ENCODE measurements around the gene GLCE. TPM values are rescaled to one million over a fixed set of nuclear protein-coding genes. Genes with fewer than 3 reads are reported as not detected.

The GLCE gene
- total RNA-seq, 1 experiment from 2014 or later, result 12.2 TPM

DNA sequence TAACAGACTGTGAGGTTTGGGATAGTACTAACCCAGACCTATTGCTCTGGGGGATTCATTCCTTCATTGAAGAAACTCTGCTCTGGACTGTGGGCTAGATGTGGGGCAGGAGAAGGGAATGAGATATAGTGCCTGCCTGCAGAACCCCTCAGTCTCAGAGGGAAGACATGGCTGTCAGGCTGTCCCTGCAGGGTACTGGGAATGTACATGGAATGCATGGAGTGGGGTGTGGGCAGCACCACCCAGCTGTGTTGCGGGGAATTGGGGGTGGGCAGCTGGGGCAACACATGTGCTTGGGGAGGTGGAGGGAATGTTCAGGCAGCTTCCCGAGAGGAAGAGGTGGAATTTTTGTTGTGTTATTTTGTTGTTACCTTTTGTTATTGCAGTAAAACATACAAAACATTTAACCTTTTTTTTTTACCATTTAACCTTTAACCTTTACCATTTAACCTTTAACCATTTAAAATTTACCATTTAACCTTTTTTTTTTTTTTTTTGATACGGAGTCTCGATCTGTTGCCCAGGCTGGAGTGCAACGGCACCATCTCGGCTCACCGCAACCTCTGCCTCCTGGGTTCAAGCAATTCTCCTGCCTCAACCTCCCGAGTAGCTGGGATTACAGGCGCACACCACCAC is 145.6 kb downstream of the GLCE start:
- H3K36me3 ChIP-seq, result peaks cover 21% of the 10 kb centered on the region
- H3K4me3 ChIP-seq, result peak overlapping the region; percentile 15; the same call in 1 of the 2 replicates
- no peaks in the 10 kb centered on the region for H3K9me3 ChIP-seq
- H3K27me3 ChIP-seq, result no peaks in the 10 kb centered on the region
- peak; percentile 32 for DNase-seq

DNA sequence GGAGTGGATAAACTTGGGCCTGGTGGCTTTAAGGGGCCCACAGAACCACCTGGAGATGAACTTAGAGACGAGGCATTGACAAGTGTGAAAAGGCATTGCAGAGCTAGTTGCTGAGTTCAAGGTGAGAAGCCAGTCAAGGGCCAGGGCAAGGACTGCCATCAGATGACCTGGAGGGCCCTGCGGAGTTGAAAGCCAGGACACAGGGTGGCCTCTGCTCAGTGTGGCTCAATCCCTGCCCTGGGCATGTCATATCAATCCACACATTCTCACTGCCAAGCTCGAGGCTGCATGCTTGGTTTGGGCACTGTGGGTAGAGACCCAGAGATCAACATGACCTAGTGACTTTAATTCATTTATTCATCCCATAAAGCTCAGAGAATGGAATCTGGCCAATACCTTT is 147.5 kb downstream of the GLCE start:
- Histone ChIP-seq H3K36me3 (peaks cover 19% of the 10 kb centered on the region), H3K4me3 (no peak overlapping the region), H3K9me3 (no peaks in the 10 kb centered on the region), H3K27me3 (no peaks in the 10 kb centered on the region)
- DNase-seq, result no peak

DNA sequence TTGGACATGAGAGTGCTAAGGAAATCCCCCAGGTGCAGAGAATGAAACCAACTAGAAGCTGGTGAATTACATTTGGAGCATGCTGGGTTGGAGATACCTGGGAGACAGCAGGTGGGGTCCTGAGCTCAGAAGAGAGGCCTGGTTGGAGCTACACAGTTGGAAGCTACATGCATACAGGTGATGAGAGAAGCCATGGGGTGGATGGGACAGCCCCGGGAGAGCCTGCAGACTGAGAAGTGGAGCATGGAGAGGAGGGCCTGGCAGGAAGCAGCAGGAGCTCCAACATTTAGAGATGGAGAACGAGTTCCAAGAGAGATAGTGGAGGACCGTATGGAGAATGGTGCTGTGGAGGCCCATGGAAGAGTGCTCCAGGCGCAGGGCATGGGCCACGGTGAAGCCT is 148.5 kb downstream of the GLCE start:
- Histone ChIP-seq H3K36me3 (peaks cover 19% of the 10 kb centered on the region), H3K4me3 (no peak overlapping the region), H3K27me3 (no peaks in the 10 kb centered on the region), H3K9me3 (no peaks in the 10 kb centered on the region)
- DNase-seq, result no peak

DNA sequence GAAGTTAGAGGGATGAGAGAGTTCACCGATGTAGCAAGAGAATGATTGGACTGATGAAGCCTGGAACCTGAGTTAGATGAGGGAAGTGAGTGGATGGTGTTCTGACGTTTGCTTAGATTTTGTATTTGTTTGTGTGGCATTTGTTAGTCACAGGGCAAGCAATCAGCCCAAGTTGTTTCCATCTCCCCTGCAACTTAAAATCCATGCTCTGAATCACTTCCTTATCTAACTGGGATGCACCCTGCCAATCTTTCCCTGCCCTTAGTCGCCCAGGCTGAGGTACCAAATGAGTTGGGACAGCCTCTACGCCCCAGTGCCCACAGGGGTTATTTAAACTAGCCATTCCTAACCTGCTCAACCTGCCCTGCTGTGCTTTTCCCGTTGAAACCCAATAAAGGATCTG is 150.9 kb downstream of the GLCE start:
- DNase-seq, result peak; percentile 42
- no peaks in the 10 kb centered on the region for H3K9me3 ChIP-seq

DNA sequence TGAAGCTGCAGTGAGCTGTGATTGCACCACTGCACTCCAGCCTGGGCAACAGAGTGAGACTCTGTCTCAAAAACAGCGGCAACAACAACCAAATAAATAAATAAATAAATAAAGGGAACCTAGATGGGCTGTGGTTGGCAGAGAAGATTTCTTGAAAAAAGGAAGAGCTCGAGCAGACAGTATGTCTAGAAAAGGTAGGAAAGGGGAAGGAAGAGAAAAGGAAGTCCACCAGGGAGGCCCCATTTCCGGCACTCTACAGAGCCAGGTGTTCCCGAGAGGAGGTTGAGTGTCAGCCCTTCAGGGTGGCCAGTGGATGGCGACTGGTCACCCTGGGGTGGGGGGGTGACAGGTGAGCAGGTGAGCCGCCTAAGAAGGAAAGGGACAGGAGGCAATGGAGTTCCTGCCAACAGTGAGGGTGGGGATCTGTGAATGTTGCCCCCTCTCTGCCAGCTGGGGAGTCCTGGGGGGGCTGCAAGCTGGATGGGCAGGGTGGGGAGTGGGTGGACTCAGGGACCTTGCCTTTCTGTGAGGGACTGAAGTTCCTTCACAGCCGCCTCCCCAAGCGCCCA is 153.1 kb downstream of the GLCE start:
- DNase-seq, result no peak
- Histone ChIP-seq H3K9me3 (no peaks in the 10 kb centered on the region), H3K4me3 (no peak overlapping the region), H3K27me3 (no peaks in the 10 kb centered on the region), H3K36me3 (no peaks in the 10 kb centered on the region)

More for the DNA sequence above, 150.9 kb downstream of the GLCE start:
- peaks cover 9% of the 10 kb centered on the region for H3K36me3 ChIP-seq
- H3K27me3 ChIP-seq, result no peaks in the 10 kb centered on the region
- H3K4me3 ChIP-seq, result no peak overlapping the region

DNA sequence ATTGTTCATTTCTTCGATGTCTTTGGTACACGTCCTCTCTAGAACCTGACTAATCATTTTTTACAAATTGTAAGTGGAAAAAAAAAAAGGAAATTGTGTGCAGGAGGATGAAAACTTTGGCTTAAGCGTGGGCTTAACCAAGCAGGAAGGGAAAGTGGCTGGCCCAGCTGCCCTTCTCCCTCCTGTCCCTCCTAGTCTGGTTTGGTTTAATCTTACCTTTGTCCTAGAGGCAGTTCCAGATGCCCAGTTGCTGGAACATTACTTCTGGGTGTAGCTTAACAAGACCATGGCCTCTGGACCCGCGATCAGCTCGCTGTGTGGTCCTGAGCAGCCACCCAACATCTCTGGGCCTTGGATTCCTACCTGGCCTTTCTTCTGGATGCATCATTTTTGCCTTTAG is 153.7 kb downstream of the GLCE start:
- Histone ChIP-seq H3K9me3 (no peaks in the 10 kb centered on the region), H3K4me3 (no peak overlapping the region), H3K36me3 (no peaks in the 10 kb centered on the region), H3K27me3 (no peaks in the 10 kb centered on the region)
- no peak for DNase-seq

DNA sequence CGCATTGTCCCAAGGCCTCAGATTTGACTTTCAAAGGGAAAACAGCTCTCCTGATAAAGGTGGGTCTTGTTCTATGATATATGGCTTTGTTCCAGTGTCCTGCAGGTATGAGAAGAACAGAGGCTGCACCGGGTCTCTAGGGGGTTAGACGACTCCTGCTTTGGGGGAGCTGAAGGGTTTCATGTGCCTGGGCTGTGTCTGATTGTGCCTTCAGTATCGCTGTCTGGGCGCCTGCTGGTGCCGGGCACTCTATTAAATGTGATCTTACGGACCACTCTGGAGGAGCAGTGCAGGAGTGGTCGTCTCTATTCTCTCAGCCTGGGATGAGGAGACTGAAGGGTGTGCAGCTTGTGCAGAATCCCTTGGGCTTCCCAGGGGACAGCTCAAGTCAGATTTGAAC is 154.3 kb downstream of the GLCE start:
- H3K27me3 ChIP-seq, result no peaks in the 10 kb centered on the region
- no peaks in the 10 kb centered on the region for H3K9me3 ChIP-seq
- no peak for DNase-seq
- H3K36me3 ChIP-seq, result no peaks in the 10 kb centered on the region
- H3K4me3 ChIP-seq, result no peak overlapping the region

DNA sequence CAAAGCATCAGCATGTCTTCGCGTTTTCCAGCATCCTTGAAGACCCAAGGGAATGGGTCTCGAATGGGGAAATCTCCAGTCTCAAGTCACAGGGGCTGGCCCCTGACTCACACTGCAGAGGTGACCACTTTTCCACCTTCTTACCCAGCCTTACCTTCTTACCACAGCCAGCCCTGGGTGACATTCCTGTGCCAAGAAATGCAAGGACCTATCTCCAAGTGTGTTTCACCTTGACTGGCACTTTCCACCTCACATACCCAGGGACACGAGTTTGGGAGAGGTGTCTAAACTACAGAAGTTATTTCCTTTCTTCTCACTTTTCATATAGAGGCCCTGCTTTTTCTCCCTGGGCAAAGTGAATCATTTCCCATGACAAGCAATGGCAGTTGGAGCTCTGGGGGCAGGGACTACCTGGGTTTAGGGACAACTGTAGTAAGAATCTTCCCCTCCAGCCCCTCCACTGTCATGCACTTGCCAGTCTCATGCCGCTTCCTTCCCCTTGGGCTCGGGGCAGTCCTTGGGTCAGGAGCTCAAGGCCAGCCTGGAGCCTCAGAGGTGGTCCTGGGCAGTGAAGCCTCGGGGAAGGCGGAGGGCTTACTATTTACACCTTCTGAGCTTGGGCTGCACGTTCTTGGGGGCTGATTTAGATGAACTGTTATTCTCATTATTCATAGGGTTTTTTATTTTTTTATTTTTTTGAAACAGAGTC is 155.1 kb downstream of the GLCE start:
- Histone ChIP-seq H3K9me3 (no peaks in the 10 kb centered on the region), H3K4me3 (no peak overlapping the region), H3K27me3 (no peaks in the 10 kb centered on the region), H3K36me3 (no peaks in the 10 kb centered on the region)
- DNase-seq, result no peak

DNA sequence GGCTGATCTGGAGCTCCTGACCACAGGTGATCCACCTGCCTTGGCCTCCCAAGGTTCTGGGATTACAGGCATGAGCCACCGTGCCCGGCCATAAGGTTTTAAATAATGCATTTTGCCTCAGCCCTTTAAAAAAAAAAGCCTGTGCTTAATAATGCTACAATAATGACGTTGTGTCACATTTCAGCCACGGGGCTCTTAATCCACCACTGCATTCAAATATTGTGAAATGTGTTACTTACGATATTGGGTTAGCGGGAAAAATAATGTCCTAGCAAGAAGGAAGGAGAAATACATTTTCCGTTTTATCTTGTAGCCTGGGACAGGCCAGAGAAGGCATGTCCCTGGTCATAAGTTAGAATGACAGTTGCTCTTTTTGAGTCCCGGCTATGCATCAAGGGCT is 155.9 kb downstream of the GLCE start:
- no peaks in the 10 kb centered on the region for H3K36me3 ChIP-seq

DNA sequence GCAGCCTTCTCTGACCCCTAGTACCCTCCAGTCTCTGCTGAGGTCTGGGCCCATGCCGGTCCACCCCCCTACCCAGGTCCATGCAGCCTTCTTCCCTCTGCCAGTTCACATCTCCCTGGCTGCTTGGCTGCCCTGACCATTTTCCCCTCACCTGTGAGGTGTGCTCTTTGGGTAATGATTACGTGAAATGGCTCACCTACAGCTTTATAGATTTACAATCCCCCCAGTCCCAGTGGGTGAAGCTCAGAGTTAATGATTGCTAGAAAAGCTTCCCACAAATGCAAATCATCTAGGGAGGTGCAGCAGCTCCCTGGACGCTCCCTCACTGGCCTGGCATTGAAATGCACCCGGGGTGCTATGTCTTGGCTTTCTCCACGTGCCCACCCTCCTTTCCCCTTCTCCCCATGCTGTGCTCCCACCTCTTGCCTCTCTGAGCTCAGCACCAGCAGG is 157.0 kb downstream of the GLCE start:
- no peaks in the 10 kb centered on the region for H3K9me3 ChIP-seq
- DNase-seq, result no peak
- H3K4me3 ChIP-seq, result no peak overlapping the region
- H3K36me3 ChIP-seq, result no peaks in the 10 kb centered on the region
- no peaks in the 10 kb centered on the region for H3K27me3 ChIP-seq

More for the DNA sequence above, 155.9 kb downstream of the GLCE start:
- DNase-seq, result no peak
- Histone ChIP-seq H3K9me3 (no peaks in the 10 kb centered on the region), H3K27me3 (no peaks in the 10 kb centered on the region), H3K4me3 (no peak overlapping the region)

DNA sequence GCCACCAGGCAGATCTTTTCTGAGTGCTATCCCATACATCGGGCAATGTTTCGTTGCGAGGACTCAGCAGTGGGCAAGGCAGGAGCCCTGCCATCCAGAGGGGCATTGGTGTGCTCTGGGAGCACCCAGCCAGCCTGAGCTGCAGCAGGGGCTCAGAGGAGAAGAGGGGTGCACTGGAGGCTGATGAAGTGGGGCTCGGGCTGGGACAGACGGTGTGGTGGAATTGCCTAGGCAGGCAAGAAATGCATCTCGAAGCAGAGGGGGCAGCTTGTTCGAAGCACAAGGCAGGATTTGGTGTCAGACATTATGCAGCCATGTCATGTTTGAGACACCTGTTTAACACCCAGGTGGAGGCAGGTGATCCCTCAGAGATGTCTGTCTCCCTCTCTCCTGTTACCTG is 157.6 kb downstream of the GLCE start:
- DNase-seq, result no peak
- Histone ChIP-seq H3K36me3 (no peaks in the 10 kb centered on the region), H3K27me3 (no peaks in the 10 kb centered on the region), H3K9me3 (no peaks in the 10 kb centered on the region), H3K4me3 (no peak overlapping the region)

DNA sequence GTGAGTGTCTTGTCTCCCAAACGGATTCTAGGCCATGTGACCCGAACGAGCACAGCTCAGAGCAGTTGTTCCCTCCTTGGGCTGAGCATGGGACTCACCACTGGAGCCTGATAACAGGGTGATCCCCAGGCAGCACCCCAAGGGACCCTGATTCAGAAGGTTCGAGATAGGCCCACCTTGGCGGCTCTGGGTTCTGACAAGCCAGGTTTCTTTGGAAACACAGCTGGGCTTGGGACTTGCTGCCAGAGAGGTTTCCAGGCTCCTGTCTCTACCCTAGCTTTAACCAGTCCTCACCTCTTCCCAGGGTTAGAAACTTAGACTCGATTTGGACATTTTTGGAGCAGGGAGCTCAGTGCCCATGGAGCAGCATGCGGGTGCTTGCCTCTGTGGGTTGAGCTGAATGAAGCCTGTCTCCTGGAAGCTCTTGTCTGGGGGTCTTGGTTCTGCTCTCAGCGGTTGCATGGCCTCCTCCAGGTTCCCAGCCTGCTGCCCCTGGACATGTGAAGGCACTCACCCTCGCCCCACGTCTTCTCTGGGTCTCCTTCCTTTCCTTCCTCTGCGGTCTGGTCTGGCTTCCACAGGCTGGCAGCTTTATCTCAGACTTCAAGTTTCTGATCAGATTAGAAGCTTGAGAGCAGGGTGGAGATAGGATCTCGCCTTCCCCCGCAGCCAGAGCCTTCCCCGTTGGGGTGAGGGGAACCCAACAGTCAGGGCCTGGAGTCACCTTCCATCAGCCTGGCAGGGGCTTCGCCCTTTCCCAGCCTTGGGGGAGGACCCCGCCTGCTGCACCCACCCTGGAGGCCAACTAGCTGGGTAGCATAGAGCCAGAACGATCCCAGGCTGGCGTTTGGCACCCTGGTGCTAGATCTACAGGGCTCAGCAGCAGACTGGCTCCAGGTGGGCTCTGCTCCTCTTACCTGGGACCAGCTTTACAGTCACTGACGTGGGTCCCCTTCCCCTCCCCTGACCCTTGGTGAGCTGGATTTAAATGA is 159.2 kb downstream of the GLCE start:
- DNase-seq, result no peak

DNA sequence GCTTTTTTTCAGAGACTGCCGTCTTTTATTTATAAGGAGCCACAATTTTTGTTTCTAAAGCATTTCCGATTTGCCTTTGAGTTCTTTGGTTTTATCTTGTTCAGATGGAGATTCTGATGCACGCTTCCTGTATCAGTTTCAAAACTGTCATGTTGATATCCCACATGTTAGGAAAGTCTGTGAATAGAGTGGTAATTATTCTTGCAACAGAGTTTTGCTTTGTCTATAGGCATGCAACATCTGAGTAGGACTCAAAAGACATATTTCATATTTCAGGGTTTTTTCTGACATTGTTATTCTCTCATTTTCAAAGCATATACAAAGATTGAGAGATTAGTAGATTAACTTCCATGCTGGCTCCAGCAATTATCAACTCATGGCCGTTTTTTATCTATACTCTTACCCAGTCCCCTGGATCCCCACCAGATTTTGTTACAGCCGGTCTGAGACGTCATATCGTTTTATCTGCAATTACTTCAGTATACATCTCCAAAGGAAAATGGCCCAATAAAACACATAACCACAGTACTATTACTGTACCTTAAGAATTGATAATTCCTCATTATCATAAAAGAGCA is 160.6 kb downstream of the GLCE start:
- Histone ChIP-seq H3K27me3 (no peaks in the 10 kb centered on the region), H3K9me3 (no peaks in the 10 kb centered on the region), H3K36me3 (no peaks in the 10 kb centered on the region), H3K4me3 (no peak overlapping the region)
- DNase-seq, result no peak

More for the DNA sequence above, 159.2 kb downstream of the GLCE start:
- H3K27me3 ChIP-seq, result no peaks in the 10 kb centered on the region
- no peak overlapping the region for H3K4me3 ChIP-seq
- no peaks in the 10 kb centered on the region for H3K9me3 ChIP-seq
- no peaks in the 10 kb centered on the region for H3K36me3 ChIP-seq
